GM19240 (cell line): Measurements from ENCODE around the gene ECHS1.
"Not testable (repeated sequence)": the region's sequence is repeated elsewhere in the genome, so short reads cannot be mapped to it uniquely, and the experiment has no call there.

Experiments
- DNase-seq: peaks from one replicate; pipeline ENCODE4 v3.0.0; 2011; ENCODE audit warnings: low spot score; ENCODE audit not compliant: insufficient read length

The ECHS1 gene

DNA sequence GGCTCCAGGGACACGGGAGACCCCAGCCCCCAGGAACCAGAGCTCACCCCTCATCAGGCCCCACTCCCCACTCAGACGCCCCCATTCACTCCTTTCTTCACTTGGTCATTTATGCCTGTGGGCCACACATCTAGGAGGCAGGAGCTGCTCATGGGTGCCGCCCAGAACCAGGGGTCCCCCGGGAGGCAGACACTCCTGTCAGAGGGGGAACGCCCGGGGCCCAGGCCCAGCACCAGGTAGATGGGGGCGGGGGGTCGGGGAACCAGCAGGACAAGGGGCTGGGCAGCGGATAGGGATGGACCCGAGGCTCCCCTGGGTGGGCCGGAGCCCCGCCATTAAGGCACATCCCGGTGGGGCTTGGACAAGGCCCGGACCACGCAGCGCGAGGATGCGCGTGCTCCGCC lies 48.3 kb downstream of the ECHS1 start:
- DNase-seq = no peak

DNA sequence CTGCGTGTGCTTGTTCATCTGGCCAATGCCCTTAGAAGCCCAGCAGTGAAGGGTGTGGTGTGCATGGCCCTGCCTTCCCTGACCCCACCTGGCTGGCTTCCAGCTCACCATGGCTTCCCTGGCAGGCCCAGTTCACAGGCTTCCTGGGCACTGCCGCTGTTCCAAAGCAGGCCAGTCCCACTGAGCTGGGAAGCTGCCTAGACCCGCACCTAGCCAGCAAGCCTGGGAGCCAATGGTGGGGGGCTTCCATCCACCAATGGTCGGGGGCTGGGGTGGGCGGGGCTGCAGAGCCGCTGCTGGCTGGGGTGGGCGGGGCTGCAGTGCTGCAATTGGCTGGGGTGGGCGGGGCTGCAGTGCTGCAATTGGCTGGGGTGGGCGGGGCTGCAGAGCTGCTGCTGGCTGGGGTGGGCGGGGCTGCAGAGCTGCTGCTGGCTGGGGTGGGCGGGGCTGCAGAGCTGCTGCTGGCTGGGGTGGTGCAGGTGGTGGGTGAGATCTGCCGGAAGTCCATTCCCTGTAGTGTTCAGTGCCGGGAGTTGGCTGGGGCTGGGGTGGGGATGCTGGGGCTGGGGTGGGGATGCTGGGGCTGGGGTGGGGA lies 48.9 kb downstream of the ECHS1 start:
- DNase-seq = no peak

- DNase-seq = not testable (repeated sequence)
These were observed 51.0 kb downstream of the ECHS1 start for GRCh38 chr10:133322064-133322709.

DNA sequence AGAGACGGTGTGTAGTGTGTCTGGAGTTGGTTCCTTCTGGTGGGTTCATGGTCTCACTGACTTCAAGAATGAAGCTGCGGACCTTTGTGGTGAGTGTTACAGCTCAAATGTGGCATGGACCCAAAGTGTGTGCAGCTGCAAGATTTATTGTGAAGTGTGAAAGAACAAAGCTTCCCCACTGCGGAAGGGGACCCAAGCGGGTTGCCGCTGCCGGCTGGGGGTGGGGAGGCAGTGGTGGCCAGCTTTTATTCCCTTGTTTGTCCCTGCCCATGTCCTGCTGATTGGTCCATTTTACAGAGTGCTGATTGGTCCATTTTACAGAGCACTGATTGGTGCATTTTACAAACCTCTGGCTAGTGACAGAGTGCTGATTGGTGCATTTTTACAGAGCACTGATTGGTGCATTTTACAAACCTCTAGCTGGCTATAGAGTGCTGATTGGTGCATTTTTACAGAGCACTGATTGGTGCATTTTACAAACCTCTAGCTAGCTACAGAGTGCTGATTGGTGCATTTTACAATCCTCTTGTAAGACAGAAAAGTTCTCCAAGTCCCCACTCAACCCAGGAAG lies 52.2 kb downstream of the ECHS1 start:
- not testable (repeated sequence) for DNase-seq

- DNase-seq = no peak
These were observed 54.5 kb downstream of the ECHS1 start for GRCh38 chr10:133318494-133319127.

GRCh38 chr10:133316732-133317131 lies 56.4 kb downstream of the ECHS1 start:
- no peak for DNase-seq

GRCh38 chr10:133316266-133316665 lies 56.9 kb downstream of the ECHS1 start:
- no peak for DNase-seq

DNA sequence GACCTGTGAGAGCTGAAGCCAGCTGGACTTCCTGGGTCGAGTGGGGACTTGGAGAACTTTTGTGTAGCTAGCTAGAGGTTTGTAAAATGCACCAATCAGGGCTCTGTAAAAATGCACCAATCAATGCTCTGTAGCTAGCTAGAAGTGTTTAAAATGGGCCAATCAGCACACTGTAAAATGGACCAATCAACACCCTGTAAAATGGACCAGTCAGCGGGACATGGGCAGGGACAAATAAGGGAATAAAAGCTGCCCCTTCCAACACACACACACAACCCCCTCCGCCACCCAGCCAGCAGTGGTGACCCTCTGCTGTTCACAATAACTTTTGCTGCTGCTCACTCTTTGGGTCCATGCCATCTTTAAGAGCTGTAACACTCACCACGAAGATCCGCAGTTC lies 57.3 kb downstream of the ECHS1 start:
- no peak for DNase-seq

- DNase-seq = no peak
These were observed 58.2 kb downstream of the ECHS1 start for GRCh38 chr10:133314911-133315310.

- DNase-seq = no peak
These were observed 60.0 kb downstream of the ECHS1 start for GRCh38 chr10:133313192-133313591.

- DNase-seq = no peak
These were observed 60.4 kb downstream of the ECHS1 start for GRCh38 chr10:133312769-133313145.
